ENCODE data around the gene IL10RB.
"Not testable (repeated sequence)": the region's sequence is repeated elsewhere in the genome, so short reads cannot be mapped to it uniquely, and the experiment has no call there.

- TF ChIP-seq CTCF, POLR2A (IDR thresholded peaks at IDR 0.05): not testable (repeated sequence)
Observed at GRCh38 chr21:33242846-33243245, 23.3 kb upstream of the IL10RB start.
